HEK293T (cell line): ENCODE data around the gene FARSA.

Experiments
- BHLHE40 ChIP-seq: fragments of 450-650 bp; IDR thresholded peaks from 2 replicates; pipeline ENCODE4 v1.6.1; 2016; ENCODE audit warnings: mild to moderate bottlenecking, moderate library complexity, borderline replicate concordance
- ELF4 ChIP-seq: fragments of 450-650 bp; IDR thresholded peaks from 2 replicates; pipeline ENCODE4 v1.6.1; 2017; ENCODE audit warnings: antibody characterized with exemption
- FOXK2 ChIP-seq: fragments of 450-650 bp; IDR thresholded peaks from 2 replicates; pipeline ENCODE4 v1.6.1; 2016; ENCODE audit warnings: mild to moderate bottlenecking
- FOXM1 ChIP-seq: fragments of 450-650 bp; IDR thresholded peaks from 2 replicates; pipeline ENCODE4 v1.6.1; 2017; ENCODE audit warnings: mild to moderate bottlenecking, borderline replicate concordance
- HDGF ChIP-seq: fragments of 450-650 bp; IDR thresholded peaks from 2 replicates; pipeline ENCODE4 v1.6.1; 2017; ENCODE audit warnings: antibody characterized with exemption, borderline replicate concordance
- LEF1 ChIP-seq: fragments of 450-650 bp; IDR thresholded peaks from 2 replicates; pipeline ENCODE4 v1.6.1; 2017; ENCODE audit warnings: mild to moderate bottlenecking, borderline replicate concordance
- NFRKB ChIP-seq: fragments of 450-650 bp; IDR thresholded peaks from 2 replicates; pipeline ENCODE4 v1.6.1; 2016; ENCODE audit warnings: mild to moderate bottlenecking, moderate library complexity
- SP1 ChIP-seq: fragments of 450-650 bp; IDR thresholded peaks from 2 replicates; pipeline ENCODE4 v1.6.1; 2017
- SUZ12 ChIP-seq: fragments of 450-650 bp; IDR thresholded peaks from 2 replicates; pipeline ENCODE4 v1.6.1; 2016; ENCODE audit warnings: mild to moderate bottlenecking
- TARDBP ChIP-seq: fragments of 450-650 bp; IDR thresholded peaks from 2 replicates; pipeline ENCODE4 v1.6.1; 2016
- ZNF384 ChIP-seq: fragments of 450-650 bp; IDR thresholded peaks from 2 replicates; pipeline ENCODE4 v1.6.1; 2016
- TF ChIP-seq, protein P1 (sequence below): fragments of 450-650 bp; IDR thresholded peaks from 2 replicates; pipeline ENCODE4 v1.6.1; 2016

DNA sequence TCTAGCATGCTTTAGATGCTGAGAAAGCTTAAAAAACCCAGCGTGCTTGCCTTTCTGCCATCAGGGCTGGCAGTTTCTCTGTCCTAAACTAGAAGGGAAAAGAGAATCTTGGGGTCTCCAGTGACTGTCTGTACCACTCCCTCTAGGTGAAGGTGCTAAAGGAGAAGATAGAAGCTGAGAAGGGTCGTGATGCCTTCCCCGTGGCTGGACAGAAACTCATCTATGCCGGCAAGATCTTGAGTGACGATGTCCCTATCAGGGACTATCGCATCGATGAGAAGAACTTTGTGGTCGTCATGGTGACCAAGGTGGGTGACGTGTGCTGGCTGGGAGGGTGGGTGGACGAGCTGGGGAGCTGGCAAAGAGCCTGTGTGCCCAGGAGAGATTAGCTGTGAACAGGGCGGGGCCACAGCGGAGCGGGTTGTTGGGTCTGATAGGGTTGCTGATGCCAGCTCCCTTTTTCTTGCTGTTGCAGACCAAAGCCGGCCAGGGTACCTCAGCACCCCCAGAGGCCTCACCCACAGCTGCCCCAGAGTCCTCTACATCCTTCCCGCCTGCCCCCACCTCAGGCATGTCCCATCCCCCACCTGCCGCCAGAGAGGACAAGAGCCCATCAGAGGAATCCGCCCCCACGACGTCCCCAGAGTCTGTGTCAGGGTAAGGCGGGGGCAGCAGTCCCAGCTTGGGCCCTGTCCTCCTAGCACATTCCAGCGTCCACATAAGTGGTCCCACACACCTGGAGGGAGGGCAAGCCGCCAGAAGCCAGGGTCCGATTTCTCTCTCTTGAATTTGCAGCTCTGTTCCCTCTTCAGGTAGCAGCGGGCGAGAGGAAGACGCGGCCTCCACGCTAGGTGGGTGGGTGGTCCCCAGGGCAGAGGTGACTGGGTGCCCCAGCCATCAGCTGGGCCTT lies 14.4 kb upstream of the FARSA start:
- no peak for TF ChIP-seq HDGF
- no peak for TF ChIP-seq FOXK2
- no peak for TF ChIP-seq SP1
- TF ChIP-seq ELF4: no peak
- TF ChIP-seq, protein P1, sequence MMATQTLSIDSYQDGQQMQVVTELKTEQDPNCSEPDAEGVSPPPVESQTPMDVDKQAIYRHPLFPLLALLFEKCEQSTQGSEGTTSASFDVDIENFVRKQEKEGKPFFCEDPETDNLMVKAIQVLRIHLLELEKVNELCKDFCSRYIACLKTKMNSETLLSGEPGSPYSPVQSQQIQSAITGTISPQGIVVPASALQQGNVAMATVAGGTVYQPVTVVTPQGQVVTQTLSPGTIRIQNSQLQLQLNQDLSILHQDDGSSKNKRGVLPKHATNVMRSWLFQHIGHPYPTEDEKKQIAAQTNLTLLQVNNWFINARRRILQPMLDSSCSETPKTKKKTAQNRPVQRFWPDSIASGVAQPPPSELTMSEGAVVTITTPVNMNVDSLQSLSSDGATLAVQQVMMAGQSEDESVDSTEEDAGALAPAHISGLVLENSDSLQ: no peak
- TF ChIP-seq SUZ12: no peak
- no peak for TF ChIP-seq FOXM1
- TF ChIP-seq TARDBP: no peak
- no peak for TF ChIP-seq NFRKB
- no peak for TF ChIP-seq BHLHE40
- TF ChIP-seq LEF1: no peak
- TF ChIP-seq ZNF384: no peak
